Neuronal stem cell (in vitro differentiated cells): ENCODE measurements around the gene KLF3.

Experiments used
- DNase-seq: peaks from one replicate; pipeline ENCODE4 v3.0.0-alpha.2; 2013; ENCODE audit warnings: low spot score
- H2AFZ ChIP-seq: one replicate; pipeline ENCODE4 v1.6.1; 2013; ENCODE audit warnings: mild to moderate bottlenecking, low read length, inconsistent platforms
- H2AK5ac ChIP-seq: 2 replicates; pipeline ENCODE4 v1.6.1; 2013; ENCODE audit warnings: low read depth, mild to moderate bottlenecking, inconsistent platforms, low read length, moderate library complexity, mixed read lengths
- H2BK120ac ChIP-seq: 2 replicates; pipeline ENCODE4 v1.6.1; 2013; ENCODE audit warnings: low read depth, mild to moderate bottlenecking, inconsistent platforms, low read length, moderate library complexity, mixed read lengths
- H2BK12ac ChIP-seq: one replicate; pipeline ENCODE4 v1.6.1; 2013; ENCODE audit warnings: low read length, inconsistent platforms
- H2BK15ac ChIP-seq: 2 replicates; pipeline ENCODE4 v1.6.1; 2013; ENCODE audit warnings: mild to moderate bottlenecking, low read length, inconsistent platforms, mixed read lengths
- H2BK5ac ChIP-seq: one replicate; pipeline ENCODE4 v1.6.1; 2013; ENCODE audit warnings: inconsistent platforms, mild to moderate bottlenecking, low read length, moderate library complexity
- H3K14ac ChIP-seq: one replicate; pipeline ENCODE4 v1.6.1; 2013; ENCODE audit warnings: low read length, inconsistent platforms
- H3K18ac ChIP-seq: 2 replicates; pipeline ENCODE4 v1.6.1; 2013; ENCODE audit warnings: low read length, inconsistent platforms
- H3K23ac ChIP-seq: 2 replicates; pipeline ENCODE4 v1.6.1; 2013; ENCODE audit warnings: low read depth, mild to moderate bottlenecking, mixed read lengths, low read length, inconsistent platforms; ENCODE audit not compliant: poor library complexity
- H3K27ac ChIP-seq: replicated peaks from 3 replicates; pipeline ENCODE4 v1.5.1; 2013; ENCODE audit warnings: low read length, inconsistent platforms
- H3K27me3 ChIP-seq, 3 experiments: 2 replicates each; pipeline ENCODE4 v1.6.1; 2013; ENCODE audit warnings: low read length in 3 of 3, mild to moderate bottlenecking in 2 of 3, inconsistent platforms in 1 of 3, low read depth in 1 of 3, mixed read lengths in 1 of 3, moderate library complexity in 1 of 3; ENCODE audit not compliant: control insufficient read depth in 3 of 3, insufficient read depth in 3 of 3
- H3K36me3 ChIP-seq, 2 donors: replicated peaks in 1 of 2; 2 replicates each; pipeline ENCODE4 v1.6.1; 2013; ENCODE audit warnings: low read length in 2 of 2; ENCODE audit not compliant: control insufficient read depth in 2 of 2, insufficient read depth in 2 of 2
- H3K4ac ChIP-seq: 2 replicates; pipeline ENCODE4 v1.6.1; 2013; ENCODE audit warnings: inconsistent platforms, mild to moderate bottlenecking, low read length, moderate library complexity
- H3K4me1 ChIP-seq, 2 donors: 1 replicate in 1 of 2; 2 replicates in 1 of 2; pipeline ENCODE4 v1.6.1; 2013; ENCODE audit warnings: low read length in 2 of 2, low read depth in 1 of 2; ENCODE audit not compliant: control insufficient read depth in 2 of 2, insufficient read depth in 1 of 2
- H3K4me2 ChIP-seq: one replicate; pipeline ENCODE4 v1.6.1; 2013; ENCODE audit warnings: mild to moderate bottlenecking, low read length, inconsistent platforms; ENCODE audit not compliant: insufficient read depth, poor library complexity, severe bottlenecking
- H3K4me3 ChIP-seq, 2 donors: 2 replicates each; pipeline ENCODE4 v1.5.1; 2013; ENCODE audit warnings: low read length in 2 of 2, mild to moderate bottlenecking in 2 of 2, inconsistent platforms in 1 of 2, moderate library complexity in 1 of 2
- H3K79me1 ChIP-seq: one replicate; pipeline ENCODE4 v1.6.1; 2013; ENCODE audit warnings: low read depth, mild to moderate bottlenecking, inconsistent platforms, low read length, moderate library complexity
- H3K9ac ChIP-seq: one replicate; pipeline ENCODE4 v1.6.1; 2013; ENCODE audit warnings: mild to moderate bottlenecking, low read depth, low read length, inconsistent platforms; ENCODE audit not compliant: poor library complexity
- H3K9me3 ChIP-seq, 2 donors: replicated peaks in 1 of 2; 2 replicates each; pipeline versions ENCODE3 to v1.6.1; 2013; ENCODE audit warnings: low read length in 2 of 2, mild to moderate bottlenecking in 2 of 2, inconsistent platforms in 1 of 2, low read depth in 1 of 2, mixed read lengths in 1 of 2, moderate library complexity in 1 of 2; ENCODE audit not compliant: control insufficient read depth in 2 of 2, insufficient read depth in 1 of 2
- H4K8ac ChIP-seq: one replicate; pipeline ENCODE4 v1.6.1; 2013; ENCODE audit warnings: low read depth, mild to moderate bottlenecking, inconsistent platforms, low read length, moderate library complexity
- H4K91ac ChIP-seq: one replicate; pipeline ENCODE4 v1.6.1; 2013; ENCODE audit warnings: low read length, low read depth, mild to moderate bottlenecking, inconsistent platforms; ENCODE audit not compliant: poor library complexity
- WGBS, 2 donors: extraction: QIAGEN DNeasy Blood & Tissue Kit; methylation state at CpG; one replicate each; pipeline ENCODE4 v1.1.7; 2013; ENCODE audit warnings: missing lambda C conversion rate in 2 of 2, mixed read lengths in 1 of 2; ENCODE audit not compliant: insufficient read length in 2 of 2, insufficient replicate concordance in 1 of 2; ENCODE audit errors: extremely low coverage in 2 of 2; 5-methylcytosine and 5-hydroxymethylcytosine counted together

KLF3 gene

DNA sequence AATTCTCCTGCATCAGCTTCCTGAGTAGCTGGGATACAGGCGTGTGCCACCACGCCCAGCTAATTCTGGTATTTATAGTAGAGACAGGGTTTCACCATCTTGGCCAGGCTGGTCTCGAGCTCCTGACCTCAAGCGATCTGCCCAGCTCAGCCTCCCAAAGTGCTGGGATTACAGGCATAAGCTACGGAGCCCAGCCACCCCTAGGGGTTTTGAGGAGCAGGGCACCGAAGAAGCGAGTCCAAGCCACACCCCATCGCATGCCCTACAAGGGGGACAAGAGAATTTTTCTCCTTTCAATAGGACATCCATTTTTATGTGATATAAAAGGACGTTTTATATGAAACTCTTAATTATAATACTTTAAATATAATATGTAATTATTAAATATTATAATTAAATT lies 13.9 kb upstream of the KLF3 start:
- Histone ChIP-seq H3K23ac (no peak overlapping the region), H3K4me3 (peak overlapping the region in 1 of 2 donors; percentile 41), H3K27ac (no peak overlapping the region)

DNA sequence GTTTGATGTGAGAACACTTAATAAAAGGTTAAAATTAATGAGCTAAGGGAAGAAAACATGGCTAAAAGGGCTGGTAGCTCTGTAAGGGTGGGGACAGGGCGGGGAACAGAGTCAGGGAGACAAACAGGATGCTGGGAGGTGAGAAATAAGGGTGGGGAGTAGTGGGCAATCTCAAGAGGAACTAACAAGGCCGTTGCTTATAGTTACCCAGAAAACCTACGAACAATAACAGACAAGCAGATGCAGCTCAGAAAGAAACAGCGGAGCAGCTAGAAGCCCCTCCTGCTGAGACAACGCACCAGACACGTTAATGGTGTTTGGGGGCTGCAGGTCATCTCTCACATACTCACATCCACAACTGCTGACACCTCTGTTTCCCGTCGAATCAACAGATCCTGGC lies 9.7 kb upstream of the KLF3 start:
- Histone ChIP-seq H2AK5ac (no peak overlapping the region), H2AFZ (peak overlapping the region; percentile 54), H2BK5ac (no peak overlapping the region), H3K27ac (no peak overlapping the region), H3K4me2 (no peak overlapping the region), H2BK15ac (no peak overlapping the region), H3K4me1 (peaks cover 4 to 6% of the 10 kb centered on the region in 2 donors), H3K18ac (no peak overlapping the region), H3K27me3 (no peaks in the 10 kb centered on the region), H3K79me1 (peaks cover 2% of the 10 kb centered on the region), H3K9ac (no peak overlapping the region), H3K4ac (no peak overlapping the region), H3K9me3 (no peaks in the 10 kb centered on the region), H2BK12ac (no peak overlapping the region), H2BK120ac (no peak overlapping the region), H4K8ac (no peak overlapping the region), H3K4me3 (no peak overlapping the region), H3K23ac (no peak overlapping the region), H3K36me3 (no peaks in the 10 kb centered on the region), H4K91ac (no peak overlapping the region), H3K14ac (no peak overlapping the region)
- no peak for DNase-seq
- WGBS, 2 donors = no CpG with 5 or more reads among the region's 8 CpGs

More for the DNA sequence above, 13.9 kb upstream of the KLF3 start:
- no peak for DNase-seq
- H3K4me2 ChIP-seq = no peak overlapping the region
- no peak overlapping the region for H4K8ac ChIP-seq
- H3K4me1 ChIP-seq = peaks cover 4 to 6% of the 10 kb centered on the region in 2 donors
- H3K36me3 ChIP-seq = no peaks in the 10 kb centered on the region
- H3K14ac ChIP-seq = no peak overlapping the region
- H2AK5ac ChIP-seq = no peak overlapping the region
- no peak overlapping the region for H4K91ac ChIP-seq
- no peak overlapping the region for H2AFZ ChIP-seq
- no peak overlapping the region for H2BK5ac ChIP-seq
- no peaks in the 10 kb centered on the region for H3K9me3 ChIP-seq
- no CpG with 5 or more reads among the region's 9 CpGs for WGBS, 2 donors
- no peaks in the 10 kb centered on the region for H3K27me3 ChIP-seq
- no peak overlapping the region for H2BK15ac ChIP-seq
- no peaks in the 10 kb centered on the region for H3K79me1 ChIP-seq
- H3K18ac ChIP-seq = no peak overlapping the region
- no peak overlapping the region for H3K4ac ChIP-seq
- no peak overlapping the region for H2BK12ac ChIP-seq
- no peak overlapping the region for H2BK120ac ChIP-seq
- no peak overlapping the region for H3K9ac ChIP-seq

DNA sequence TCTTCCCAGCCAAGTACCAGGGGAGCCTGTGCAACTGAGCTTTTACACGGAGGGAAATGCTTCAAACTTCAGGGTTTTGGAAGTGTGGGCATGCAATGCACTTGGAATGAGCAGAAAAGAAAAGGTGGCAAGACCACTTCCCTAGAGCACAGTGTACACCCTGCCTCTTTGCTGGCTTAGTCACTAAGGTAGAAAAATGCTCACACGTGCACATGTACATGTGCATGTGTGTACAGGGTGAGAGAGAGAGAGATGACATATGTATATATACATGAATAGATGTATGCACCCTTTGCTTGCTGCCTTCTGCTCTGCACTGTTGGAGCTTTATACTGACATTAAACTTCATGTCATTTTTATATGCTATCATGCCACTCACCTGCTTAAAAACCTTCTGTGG lies 7.9 kb upstream of the KLF3 start:
- no peaks in the 10 kb centered on the region for H3K9me3 ChIP-seq
- no peak overlapping the region for H3K9ac ChIP-seq
- no peak overlapping the region for H2BK5ac ChIP-seq
- no peaks in the 10 kb centered on the region for H3K27me3 ChIP-seq
- peak overlapping the region; percentile 5 for H2BK12ac ChIP-seq
- no peak overlapping the region for H3K4ac ChIP-seq
- no peak overlapping the region for H2AK5ac ChIP-seq
- H3K4me2 ChIP-seq = no peak overlapping the region
- H3K18ac ChIP-seq = peak overlapping the region; percentile 6
- H4K91ac ChIP-seq = no peak overlapping the region
- peaks cover 2% of the 10 kb centered on the region for H3K79me1 ChIP-seq
- no peaks in the 10 kb centered on the region for H3K36me3 ChIP-seq
- H3K4me3 ChIP-seq = no peak overlapping the region
- no peak overlapping the region for H2BK120ac ChIP-seq
- H4K8ac ChIP-seq = no peak overlapping the region
- H2BK15ac ChIP-seq = no peak overlapping the region
- H3K27ac ChIP-seq = no peak overlapping the region
- no CpG with 5 or more reads among the region's 2 CpGs for WGBS, 2 donors
- no peak overlapping the region for H3K14ac ChIP-seq
- H3K4me1 ChIP-seq = peaks cover 3 to 6% of the 10 kb centered on the region in 2 donors
- no peak overlapping the region for H2AFZ ChIP-seq
- no peak for DNase-seq
- no peak overlapping the region for H3K23ac ChIP-seq

DNA sequence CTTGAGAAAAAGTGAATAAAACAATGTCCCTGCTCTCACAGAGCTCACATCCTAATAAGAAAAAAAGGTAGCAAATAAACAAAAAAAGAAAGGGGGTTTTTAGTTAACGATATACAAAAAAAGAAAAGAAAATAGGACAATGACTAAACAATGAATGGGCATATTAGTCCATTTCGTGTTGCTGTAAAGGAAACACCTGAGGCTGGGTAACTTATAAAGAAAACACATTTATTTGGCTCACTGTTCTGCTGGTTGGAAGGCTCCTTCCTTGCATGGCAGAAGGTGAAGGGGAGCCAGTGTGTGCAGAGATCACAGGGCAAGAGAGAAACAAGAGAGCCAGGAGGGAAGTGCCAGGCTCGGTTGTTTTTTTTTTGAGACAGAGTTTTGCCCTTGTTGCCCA lies 4.7 kb upstream of the KLF3 start:
- Histone ChIP-seq H3K79me1 (peaks cover 3% of the 10 kb centered on the region), H2BK5ac (no peak overlapping the region), H3K18ac (no peak overlapping the region), H3K23ac (no peak overlapping the region), H3K14ac (no peak overlapping the region), H3K9ac (no peak overlapping the region), H3K9me3 (no peaks in the 10 kb centered on the region), H2BK120ac (no peak overlapping the region), H3K4me1 (peaks cover 3 to 6% of the 10 kb centered on the region in 2 donors), H4K8ac (no peak overlapping the region), H2BK15ac (no peak overlapping the region), H3K36me3 (no peaks in the 10 kb centered on the region), H3K4me3 (no peak overlapping the region), H2AK5ac (no peak overlapping the region), H3K4me2 (no peak overlapping the region), H4K91ac (no peak overlapping the region), H3K4ac (no peak overlapping the region), H3K27ac (no peak overlapping the region), H3K27me3 (no peaks in the 10 kb centered on the region), H2AFZ (no peak overlapping the region), H2BK12ac (no peak overlapping the region)
- WGBS, 2 donors = no CpG with 5 or more reads among the region's 3 CpGs
- no peak for DNase-seq
